Lower leg skin (tissue), 3 donors: ENCODE measurements around the gene MTFR2.

ENCODE experiments used
- CTCF ChIP-seq, 3 donors: fragments of 450-650 bp; IDR thresholded peaks; one replicate each; pipeline ENCODE4 v1.5.1; 2016; ENCODE audit warnings: antibody characterized with exemption in 3 of 3, mild to moderate bottlenecking in 3 of 3, moderate library complexity in 2 of 3
- POLR2A ChIP-seq, 2 donors: fragments of 450-650 bp; IDR thresholded peaks; one replicate each; pipeline ENCODE4 v1.6.1; 2016 to 2017; ENCODE audit warnings: antibody characterized with exemption in 2 of 2, mild to moderate bottlenecking in 1 of 2, moderate library complexity in 1 of 2

GRCh38 chr6:136230219-136230853, 19.8 kb downstream of the MTFR2 start:
- TF ChIP-seq CTCF (IDR thresholded peaks at IDR 0.05) (no peak), POLR2A (IDR thresholded peaks at IDR 0.05) (no peak)
